ENCODE measurements around the gene CHRNE.
"Not testable (repeated sequence)": the region's sequence is repeated elsewhere in the genome, so short reads cannot be mapped to it uniquely, and the experiment has no call there.

CHRNE gene

DNA sequence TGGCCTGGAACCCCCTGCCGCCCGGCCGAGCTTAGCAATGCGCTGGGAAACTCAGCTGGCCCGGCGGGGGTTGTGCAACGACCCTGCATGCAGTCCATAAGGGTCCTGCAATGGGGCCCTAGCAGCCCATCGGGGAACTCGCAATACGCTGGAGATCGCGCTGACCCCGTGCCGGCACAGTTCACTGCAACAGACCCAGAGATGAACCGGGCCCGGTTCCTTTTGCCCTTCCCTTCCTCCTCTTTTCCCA is 36.6 kb upstream of the CHRNE start:
- DNase-seq, result no peak

DNA sequence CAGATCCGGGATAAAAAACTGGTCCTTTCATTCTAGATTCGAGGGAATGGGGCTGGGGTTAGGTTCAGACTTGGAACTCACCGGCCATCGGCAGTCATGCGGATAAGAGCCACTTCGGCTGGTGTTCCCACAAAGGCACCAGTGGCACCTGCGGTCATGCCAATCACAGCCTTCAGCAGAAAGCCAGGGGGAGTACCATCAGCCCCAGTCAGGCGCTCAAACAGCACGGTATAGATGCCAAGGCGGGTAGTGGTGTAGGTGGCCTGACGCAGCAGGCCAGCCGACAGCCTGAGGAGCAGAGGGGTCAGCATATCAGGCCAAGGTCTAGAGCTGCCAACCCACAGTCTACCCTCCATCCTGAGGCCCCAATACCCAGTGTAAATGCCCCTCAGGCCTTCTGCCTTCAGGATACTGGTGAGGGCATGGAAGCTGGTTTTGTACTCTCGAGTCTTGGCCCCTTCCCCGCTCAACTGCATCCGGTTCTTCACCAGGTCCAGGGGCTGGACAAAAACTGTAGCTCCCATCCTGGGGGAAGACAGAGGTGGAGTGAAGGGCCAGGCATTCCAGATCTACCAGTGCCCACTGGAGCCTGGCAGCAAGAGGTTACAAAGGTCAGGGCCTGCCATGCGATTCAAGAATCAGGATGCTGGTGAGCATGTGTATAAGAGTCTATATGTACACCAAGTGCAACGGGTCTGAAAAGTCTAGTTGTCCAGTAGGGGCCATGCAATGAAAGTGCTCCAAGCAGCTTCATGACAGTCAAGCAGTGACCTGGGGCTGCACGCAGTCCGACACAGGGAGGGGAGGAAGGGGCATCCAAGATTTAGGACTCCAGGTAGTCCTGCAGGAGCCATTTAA is 36.0 kb upstream of the CHRNE start:
- no peak for DNase-seq

DNA sequence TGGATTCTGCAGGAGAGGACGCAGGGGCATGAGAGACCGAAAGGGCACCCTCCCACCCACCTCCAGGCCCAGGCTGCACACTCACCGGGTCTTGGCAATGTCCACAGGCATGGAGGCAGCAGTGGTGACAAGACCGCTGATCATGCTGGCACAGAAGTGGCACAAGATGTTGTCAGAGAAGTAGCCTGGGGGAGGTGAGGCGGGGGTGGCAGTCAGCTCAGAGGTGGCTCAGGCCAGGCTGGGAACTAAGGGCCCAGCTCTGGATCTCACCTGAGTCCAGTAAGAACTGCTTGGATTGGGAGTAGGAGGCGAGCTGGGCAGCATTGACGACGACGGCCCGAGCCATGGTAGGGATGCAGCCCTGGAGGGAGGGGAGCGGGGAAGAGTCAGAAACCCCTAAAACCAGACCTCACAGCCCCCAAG is 35.2 kb upstream of the CHRNE start:
- no peak for DNase-seq

DNA sequence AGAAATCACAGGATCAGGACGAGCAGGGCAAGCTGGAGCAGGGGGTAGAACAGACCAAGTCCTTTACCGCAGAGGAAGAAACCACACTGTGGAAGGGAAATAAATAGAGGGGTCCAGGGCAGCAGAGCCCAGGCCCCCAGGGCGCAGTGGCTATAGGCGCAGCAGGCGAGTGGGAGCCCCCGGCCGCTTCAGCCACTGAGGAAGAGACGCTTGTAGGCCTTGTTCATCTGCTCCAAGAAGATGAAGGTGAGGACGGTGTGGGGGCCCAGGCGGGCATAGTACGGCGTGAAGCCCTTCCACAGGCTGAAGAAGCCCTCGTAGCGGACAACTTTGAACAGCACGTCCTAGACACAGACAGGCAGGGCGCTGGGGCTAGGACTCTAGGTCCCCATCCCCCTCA is 34.7 kb upstream of the CHRNE start:
- DNase-seq, result no peak

DNA sequence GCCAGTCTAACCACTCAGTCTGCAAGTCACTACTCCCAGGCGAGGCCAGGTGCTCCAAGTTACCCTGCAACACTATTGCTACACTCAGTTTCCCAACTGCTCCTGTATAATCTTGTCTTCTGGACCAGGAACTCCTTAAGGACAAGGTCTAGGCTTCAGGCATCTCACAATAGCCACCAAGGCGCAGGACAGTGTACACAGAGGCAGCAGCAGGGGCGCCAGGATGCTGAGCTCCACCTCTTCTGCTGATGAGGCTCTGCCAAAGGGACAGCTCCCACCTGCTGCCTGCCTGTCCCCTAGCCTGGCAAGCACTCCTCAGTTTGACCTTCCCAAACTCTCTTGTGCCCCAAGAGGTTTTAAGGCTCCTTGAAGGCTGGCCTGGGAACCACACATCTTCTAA is 33.5 kb upstream of the CHRNE start:
- no peak for DNase-seq

DNA sequence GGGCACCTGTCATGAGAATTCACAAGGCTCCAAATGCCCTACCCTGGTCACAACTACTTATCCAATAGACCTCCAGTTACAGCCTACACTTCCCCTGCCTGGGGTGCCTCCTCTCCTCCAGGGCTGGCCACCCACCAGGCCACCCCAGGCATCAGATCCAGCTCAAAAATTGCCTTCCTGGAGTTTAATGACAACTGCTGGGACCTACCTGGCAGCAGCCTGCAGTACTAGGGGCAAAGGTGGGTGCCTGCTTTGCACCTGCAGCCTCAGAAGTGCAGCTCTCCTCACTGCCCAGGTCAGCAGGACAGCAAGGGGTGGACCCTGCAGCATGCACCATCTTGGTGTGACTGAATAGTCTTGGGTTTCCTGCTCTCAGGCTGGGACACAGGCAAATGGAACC is 32.8 kb upstream of the CHRNE start:
- DNase-seq, result no peak

DNA sequence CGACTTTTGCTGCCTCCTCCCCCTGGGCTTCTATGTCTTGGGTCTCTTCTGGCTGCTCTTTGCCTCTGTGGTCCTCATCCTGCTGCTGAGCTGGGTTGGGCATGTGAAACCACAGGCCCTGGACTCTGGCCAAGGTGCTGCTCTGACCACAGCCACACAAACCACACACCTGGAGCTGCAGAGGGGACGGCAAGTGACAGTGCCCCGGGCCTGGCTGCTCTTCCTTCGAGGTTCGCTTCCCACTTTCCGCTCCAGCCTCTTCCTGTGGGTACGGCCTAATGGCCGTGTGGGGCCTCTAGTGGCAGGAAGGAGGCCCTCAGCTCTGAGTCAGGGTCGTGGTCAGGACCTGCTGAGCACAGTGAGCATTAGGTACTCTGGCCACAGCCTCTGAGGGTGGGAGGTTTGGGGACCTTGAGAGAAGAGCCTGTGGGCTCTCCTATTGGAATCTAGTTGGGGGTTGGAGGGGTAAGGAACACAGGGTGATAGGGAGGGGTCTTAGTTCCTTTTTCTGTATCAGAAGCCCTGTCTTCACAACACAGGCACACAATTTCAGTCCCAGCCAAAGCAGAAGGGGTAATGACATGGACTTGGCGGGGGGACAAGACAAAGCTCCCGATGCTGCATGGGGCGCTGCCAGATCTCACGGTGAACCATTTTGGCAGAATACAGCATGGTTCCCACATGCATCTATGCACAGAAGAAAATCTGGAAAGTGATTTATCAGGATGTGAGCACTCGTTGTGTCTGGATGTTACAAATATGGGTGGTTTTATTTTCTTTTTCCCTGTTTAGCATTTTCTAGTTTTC is 31.5 kb upstream of the CHRNE start:
- DNase-seq, result peak; percentile 19

DNA sequence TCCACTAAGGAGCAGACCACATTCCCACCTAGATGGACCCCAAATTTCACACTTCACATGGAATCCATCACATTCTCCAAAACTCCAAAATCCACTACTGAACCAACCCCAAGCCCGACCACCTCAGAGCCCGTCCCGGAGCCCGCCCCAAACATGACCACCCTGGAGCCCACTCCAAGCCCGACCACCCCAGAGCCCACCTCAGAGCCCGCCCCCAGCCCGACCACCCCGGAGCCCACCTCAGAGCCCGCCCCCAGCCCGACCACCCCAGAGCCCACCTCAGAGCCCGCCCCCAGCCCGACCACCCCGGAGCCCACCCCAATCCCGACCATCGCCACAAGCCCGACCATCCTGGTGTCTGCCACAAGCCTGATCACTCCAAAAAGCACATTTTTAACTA is 30.7 kb upstream of the CHRNE start:
- no peak for DNase-seq

DNA sequence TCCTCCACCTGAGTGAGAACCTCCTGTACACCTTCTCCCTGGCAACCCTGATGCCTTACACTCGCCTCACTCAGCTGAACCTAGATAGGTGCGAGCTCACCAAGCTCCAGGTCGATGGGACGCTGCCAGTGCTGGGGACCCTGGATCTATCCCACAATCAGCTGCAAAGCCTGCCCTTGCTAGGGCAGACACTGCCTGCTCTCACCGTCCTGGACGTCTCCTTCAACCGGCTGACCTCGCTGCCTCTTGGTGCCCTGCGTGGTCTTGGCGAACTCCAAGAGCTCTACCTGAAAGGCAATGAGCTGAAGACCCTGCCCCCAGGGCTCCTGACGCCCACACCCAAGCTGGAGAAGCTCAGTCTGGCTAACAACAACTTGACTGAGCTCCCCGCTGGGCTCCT is 29.9 kb upstream of the CHRNE start:
- no peak for DNase-seq

DNA sequence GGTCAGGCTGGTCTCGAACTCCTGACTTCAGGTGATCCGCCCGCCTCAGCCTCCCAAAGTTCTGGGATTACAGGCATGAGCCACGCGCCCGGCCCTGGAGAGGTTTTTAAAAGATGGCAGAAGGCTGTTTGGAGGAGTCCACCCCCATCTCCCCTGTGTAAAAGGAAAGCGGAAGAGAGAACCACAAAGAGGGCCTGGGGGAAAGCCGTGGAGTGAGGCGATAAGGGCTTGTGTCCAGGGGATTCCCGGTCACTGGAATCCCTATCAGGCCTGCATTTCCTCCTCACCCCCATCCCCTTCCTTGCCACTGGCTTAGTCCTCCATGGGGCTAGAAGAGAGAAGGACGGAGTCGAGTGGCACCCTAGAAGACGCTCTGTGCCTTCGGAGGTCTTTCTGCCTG is 29.1 kb upstream of the CHRNE start, which contains the start of gene GP1BA:
Gene GP1BA, plus strand, starts transcription at position 315 of the 400 bp plus-strand sequence. CDS start 328 bp downstream, outside the sequence.
- no peak for DNase-seq

DNA sequence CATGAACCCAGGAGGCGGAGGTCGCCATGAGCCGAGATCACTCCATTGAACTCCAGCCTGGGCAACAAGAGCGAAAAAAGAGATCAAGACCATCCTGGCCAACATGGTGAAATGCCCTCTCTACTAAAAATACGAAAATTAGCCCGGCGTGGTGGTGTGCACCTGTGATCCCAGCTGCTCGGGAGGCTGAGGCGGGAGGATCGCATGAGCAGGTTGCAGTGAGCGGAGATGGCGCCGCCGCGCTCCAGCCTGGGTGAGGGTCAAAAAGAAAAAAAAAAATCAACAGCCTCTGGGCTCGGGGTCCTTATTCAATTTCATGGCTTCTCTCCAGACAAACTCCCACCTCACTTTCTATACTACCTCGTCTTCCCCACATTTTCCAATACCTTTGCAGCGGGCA is 26.0 kb upstream of the CHRNE start:
- no peak for DNase-seq

DNA sequence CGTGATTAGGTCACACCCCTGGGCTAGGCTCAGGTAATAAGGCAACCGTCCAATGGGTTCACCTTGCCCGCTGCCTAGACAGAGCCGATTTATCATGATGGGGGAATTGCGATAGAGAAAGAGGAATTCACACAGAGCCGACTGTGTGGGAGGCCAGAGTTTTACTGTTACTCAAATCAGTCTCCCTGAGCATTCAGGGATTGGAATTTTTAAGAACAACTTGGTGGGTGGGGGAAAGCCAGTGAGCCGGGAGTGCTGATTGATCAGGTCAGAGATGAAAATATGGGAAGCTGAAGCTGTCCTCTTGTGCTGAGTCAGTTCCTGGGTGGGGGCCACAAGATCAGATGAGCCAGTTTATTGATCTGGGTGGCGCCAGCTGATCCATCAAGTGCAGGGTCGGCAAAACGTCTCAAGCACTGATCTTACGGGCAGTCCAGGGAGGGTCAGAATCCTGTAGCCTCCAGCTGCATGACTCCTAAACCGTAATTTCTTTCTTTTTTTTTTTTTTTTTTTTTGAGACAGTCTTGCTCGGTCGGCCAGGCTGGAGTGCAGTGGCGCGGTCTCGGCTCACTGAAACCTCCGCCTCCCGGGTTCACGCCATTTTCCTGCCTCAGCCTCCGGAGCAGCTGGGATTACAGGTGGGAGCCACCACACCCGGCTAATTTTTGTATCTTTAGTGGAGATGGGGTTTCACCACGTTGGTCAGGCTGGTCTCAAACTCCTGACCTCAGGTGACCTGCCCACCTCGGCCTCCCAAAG is 23.9 kb upstream of the CHRNE start:
- not testable (repeated sequence) for DNase-seq

DNA sequence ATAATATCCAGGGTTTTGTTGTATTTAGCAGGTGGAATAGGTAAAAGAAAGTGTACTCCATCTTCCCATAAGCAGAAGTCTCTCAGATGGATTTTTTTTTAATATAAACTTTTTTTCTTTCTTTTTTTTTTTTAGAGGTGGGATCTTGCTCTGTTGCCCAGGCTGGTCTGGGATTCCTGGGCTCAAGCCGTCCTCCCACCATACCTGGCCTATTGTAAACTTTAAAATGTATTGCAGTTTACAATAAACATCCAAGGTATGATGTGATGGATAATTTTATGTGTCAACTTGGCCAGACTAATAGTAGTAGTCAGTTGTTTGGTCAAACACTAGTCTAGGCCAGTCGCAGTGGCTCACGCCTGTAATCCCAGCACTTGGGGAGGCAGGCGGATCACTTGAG is 18.4 kb upstream of the CHRNE start:
- no peak for DNase-seq

DNA sequence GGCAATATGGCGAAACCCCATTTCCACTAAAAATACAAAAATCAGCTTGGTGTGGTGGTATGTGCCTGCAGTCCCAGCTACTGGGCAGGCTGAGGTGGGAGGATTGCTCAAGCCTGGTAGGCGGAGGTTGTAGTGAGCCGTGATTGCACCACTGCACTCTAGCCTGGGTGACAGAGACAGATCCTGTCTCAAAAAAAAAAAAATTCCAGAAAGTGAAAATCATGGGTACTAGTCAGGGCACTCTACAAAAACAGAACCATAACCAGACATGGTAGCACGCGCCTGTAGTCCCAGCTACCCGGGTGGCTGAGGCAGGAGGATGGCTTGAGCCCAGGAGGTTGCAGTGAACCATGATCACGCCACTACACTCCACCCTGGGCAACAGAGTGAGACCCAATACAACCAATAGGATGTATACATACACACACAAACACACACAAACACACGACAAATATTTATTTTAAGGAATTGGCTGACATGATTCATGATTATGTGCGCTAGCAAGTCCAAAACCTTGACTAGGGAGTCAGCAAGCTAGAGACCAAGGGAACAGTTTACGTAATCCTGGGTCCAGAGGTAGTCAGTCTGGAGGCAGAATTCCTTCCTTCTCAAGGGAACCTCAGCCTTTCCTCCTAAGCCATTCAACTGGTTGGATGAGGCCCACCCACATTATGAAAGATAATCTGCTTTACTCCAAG is 17.6 kb upstream of the CHRNE start:
- DNase-seq, result no peak

DNA sequence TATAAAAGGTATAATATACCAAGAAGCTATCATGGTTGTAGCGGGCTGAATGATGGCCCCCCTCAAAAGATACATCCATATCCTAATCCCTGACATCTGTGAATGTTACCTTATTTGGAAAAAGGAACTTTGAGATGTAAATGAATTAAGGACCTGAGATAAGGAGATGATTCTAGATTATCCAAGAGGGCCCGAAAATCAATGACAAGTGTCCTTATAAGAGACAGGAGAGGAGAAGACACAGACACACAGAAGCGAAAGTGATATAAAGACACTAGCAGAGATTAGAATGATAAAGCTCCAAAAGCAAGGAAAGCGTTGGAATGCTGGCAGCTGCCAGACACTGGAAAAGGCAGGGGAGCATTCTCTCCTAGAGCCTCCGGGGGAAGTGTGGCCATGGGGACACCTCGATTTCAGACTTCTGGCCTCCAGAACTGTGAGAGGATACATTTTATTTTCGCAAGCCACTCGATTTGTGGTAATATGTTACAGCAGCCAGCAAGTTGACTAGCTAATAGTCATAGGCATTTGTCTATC is 16.7 kb upstream of the CHRNE start:
- DNase-seq, result no peak

DNA sequence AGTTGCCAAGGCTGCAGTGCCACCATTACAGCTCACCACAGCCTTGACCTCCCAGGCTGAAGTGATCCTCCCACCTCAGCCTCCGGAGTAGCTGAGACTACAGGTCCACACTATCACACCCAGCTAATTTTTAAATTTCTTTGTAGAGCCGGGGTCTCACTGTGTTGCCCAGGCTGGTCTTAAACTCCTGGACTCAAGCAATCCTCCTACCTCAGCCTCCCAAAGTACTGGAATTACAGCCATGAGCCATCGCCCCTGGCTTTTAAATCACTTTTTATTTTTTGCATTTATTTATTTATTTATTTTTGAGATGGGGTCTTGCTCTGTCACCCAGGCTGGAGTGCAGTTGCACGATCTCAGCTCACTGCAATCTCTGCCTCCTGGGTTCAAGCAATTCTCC is 11.7 kb upstream of the CHRNE start:
- not testable (repeated sequence) for DNase-seq

DNA sequence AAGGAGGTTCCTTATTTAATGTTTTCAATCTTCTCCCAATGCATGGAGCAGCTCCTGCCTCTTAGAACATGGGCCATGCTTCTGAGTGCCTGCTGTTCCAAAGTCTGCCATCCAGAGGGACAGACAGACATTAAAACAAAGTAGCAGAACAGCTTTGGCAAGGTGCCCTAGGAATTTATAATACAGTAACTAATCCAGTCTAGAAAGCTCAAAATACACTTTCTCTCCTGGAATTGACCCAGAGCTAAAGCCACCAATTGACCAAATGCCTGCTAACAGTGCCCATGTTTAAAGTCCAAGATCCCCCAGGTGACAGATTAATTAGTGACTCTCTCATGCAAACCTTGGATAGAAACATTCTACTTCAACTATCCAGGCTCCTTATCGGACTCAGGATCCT is 11.1 kb upstream of the CHRNE start:
- DNase-seq, result peak; percentile 11

DNA sequence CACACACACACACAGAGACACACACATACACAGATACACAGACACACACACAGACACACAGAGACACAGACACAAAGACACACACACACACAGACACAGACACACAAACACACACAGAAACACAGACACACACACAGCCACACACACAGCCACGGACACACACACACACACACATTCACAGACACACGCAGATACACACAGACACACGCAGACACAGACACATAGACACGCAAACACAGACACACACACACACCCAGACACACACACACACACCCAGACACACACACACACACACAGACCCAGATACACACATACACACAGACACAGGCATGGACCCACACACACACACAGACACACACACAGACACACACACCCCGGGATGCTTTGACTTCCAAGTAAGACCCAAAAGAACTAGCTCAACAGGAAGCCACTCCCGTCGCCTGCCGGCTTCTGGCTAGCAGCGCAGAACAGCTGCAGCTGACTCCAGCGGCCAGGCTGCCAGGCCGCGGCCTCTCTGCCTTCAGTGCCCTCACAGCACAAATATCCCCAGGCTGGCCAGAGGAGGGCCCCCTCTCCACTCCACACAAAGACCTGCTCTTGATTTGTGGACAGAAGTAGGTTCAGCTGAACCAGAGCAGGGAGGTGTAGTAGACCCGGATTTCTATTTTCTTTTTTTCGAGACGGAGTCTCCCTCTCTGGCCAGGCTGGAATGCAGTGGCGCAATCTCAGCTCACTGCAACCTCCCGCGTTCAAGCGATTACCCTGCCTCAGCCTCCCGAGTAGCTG is 6.0 kb upstream of the CHRNE start:
- peak; percentile 92 for DNase-seq

DNA sequence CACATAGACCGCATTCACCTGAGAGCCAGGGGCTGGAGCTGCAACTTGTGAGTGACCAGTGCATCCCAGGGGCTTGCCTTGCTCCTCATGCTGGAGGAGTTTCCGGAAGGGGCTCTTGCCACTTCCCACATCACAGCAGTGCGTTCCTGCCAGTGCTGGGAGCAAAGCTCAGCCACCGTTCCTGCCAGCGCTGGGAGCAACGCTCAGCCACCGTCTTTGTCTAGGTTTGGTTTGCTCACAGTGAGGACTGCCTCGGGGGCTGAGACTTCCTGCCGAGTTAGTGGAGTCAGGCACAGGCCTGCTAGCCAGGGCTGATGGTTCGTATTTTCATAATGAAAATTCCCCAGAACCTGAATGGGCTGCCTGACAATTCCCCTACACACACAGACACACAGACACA is 5.4 kb upstream of the CHRNE start:
- peak; percentile 38 for DNase-seq

DNA sequence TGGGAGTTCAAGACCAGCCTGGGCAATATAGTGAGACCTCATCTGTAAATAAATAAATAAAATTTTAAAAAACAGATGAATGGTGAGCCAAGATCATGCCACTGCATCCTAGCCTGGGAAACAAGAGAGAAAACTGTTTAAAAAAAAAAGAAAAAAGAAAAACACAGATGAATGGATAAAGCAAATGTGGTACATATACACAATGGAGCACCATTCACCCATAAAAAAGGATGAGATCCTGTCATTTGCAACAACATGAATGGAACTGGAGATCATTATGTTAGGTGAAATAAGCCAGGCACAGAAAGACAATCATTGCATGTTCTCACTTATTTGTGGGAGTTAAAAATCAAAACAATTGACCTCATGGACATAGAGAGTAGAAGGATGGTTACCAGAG is 3.7 kb upstream of the CHRNE start:
- not testable (repeated sequence) for DNase-seq

DNA sequence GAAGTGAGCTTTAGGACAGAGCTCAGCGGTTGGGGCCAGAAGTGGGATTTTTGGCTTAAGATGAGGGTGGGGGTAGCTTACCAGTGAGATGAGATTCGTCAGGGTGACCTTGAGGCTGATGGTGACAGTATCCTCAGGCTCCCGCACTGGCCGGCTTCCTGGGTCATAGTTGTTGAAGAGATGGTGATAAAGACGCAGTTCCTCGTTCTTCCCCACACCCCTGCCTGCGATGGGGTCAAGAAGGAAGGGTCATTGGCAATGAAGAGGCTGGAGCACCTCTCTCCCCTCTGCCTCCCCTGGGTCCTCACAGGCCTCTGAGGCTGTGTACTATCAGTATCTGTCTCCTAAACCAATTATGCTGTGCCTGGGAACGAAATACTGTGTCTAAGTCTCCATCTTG is 358 bp downstream of the CHRNE start:
- no peak for DNase-seq
